Fibroblast of pulmonary artery (primary cell): Measurements from ENCODE around the gene CSRP1.

Source experiments
- DNase-seq: peaks from one replicate; pipeline ENCODE4 v3.0.0-alpha.2; 2010; ENCODE audit warnings: low read depth
- H3K4me3 ChIP-seq: replicated peaks from 2 replicates; pipeline ENCODE4 v1.5.1; 2011; ENCODE audit warnings: low read depth, mild to moderate bottlenecking, control low read depth, low read length, moderate library complexity
- TF ChIP-seq, protein P1 (sequence below): IDR thresholded peaks from 2 replicates; pipeline ENCODE4 v1.5.1; 2011; ENCODE audit warnings: mild to moderate bottlenecking, control low read depth, low read length, inconsistent platforms; ENCODE audit errors: missing control alignments

Gene CSRP1

GRCh38 chr1:201444792-201445191 lies 62.1 kb downstream of the CSRP1 start:
- no peak overlapping the region for H3K4me3 ChIP-seq
- TF ChIP-seq, protein P1, sequence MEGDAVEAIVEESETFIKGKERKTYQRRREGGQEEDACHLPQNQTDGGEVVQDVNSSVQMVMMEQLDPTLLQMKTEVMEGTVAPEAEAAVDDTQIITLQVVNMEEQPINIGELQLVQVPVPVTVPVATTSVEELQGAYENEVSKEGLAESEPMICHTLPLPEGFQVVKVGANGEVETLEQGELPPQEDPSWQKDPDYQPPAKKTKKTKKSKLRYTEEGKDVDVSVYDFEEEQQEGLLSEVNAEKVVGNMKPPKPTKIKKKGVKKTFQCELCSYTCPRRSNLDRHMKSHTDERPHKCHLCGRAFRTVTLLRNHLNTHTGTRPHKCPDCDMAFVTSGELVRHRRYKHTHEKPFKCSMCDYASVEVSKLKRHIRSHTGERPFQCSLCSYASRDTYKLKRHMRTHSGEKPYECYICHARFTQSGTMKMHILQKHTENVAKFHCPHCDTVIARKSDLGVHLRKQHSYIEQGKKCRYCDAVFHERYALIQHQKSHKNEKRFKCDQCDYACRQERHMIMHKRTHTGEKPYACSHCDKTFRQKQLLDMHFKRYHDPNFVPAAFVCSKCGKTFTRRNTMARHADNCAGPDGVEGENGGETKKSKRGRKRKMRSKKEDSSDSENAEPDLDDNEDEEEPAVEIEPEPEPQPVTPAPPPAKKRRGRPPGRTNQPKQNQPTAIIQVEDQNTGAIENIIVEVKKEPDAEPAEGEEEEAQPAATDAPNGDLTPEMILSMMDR: no peak
- DNase-seq: peak; percentile 47

DNA sequence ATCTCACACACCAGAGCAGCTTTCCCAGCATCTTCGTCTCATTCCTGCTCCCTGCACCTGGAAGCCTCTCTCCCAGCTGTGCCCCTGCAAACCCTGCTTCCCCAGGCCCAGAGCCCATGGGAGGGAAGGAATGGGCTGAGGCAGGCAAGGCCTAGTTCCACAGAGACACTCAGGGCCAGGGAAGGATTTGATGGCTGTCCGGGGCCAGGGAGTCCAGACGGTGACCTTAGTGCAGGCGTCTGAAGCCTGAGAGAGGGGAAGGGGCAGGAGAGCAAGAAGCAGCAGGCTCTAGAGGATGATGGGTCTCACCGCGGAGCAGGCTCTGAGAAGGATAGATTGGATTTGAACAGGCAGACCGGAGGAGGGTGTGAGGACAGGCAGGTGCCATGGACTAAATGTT lies 63.2 kb downstream of the CSRP1 start:
- H3K4me3 ChIP-seq: no peak overlapping the region
- TF ChIP-seq, protein P1: no peak
- no peak for DNase-seq

GRCh38 chr1:201436969-201437368 lies 70.0 kb downstream of the CSRP1 start:
- H3K4me3 ChIP-seq: no peak overlapping the region
- no peak for DNase-seq
- TF ChIP-seq, protein P1: no peak

- DNase-seq: peak; percentile 21
- TF ChIP-seq, protein P1: peak; percentile 20
- H3K4me3 ChIP-seq: no peak overlapping the region
Observed at GRCh38 chr1:201436393-201436792, 70.5 kb downstream of the CSRP1 start.

- TF ChIP-seq, protein P1: no peak
- H3K4me3 ChIP-seq: no peak overlapping the region
- DNase-seq: no peak
Observed at GRCh38 chr1:201434266-201434665, 72.7 kb downstream of the CSRP1 start.

DNA sequence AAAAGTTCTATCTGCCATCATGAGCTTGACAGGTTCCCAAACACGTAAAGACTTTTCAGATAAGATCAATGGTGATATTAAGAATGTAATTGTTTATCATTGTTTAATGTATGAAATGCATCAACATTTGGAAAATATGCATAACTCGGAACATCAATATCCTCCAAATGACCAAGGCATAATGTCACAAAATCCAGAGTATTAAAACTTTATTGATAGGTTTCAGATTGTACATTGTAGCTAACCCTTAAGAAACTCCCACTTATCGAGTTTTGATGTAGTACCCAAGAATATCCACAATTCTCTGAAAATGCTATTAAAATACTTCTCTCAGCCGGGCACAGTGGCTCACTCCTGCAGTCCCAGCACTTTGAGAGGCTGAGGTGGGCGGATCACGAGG lies 73.3 kb downstream of the CSRP1 start:
- no peak overlapping the region for H3K4me3 ChIP-seq
- no peak for DNase-seq
- TF ChIP-seq, protein P1: no peak
